Duodenal mucosa (tissue), 2 donors: ENCODE measurements around the gene CTCFL.

Experiments
- H3K27ac ChIP-seq: one replicate; pipeline ENCODE4 v1.7.0; 2013; ENCODE audit warnings: low read depth, low read length
- H3K27me3 ChIP-seq, 2 donors: one replicate each; pipeline ENCODE4 v1.7.0; 2013; ENCODE audit warnings: low read length in 2 of 2, control low read depth in 1 of 2; ENCODE audit not compliant: insufficient read depth in 2 of 2, control insufficient read depth in 1 of 2
- H3K36me3 ChIP-seq, 2 donors: one replicate each; pipeline ENCODE4 v1.7.0; 2013; ENCODE audit warnings: low read length in 2 of 2, control low read depth in 1 of 2; ENCODE audit not compliant: insufficient read depth in 2 of 2, control insufficient read depth in 1 of 2
- H3K4me1 ChIP-seq, 2 donors: one replicate each; pipeline ENCODE4 v1.7.0; 2013; ENCODE audit warnings: low read length in 2 of 2, control low read depth in 1 of 2; ENCODE audit not compliant: insufficient read depth in 2 of 2, control insufficient read depth in 1 of 2
- H3K4me3 ChIP-seq, 2 donors: one replicate each; pipeline ENCODE4 v1.7.0; 2013; ENCODE audit warnings: low read length in 2 of 2, low read depth in 1 of 2
- H3K9ac ChIP-seq, 2 donors: one replicate each; pipeline ENCODE4 v1.7.0; 2013; ENCODE audit warnings: low read length in 2 of 2, low read depth in 1 of 2
- H3K9me3 ChIP-seq, 2 donors: one replicate each; pipeline ENCODE4 v1.7.0; 2013; ENCODE audit warnings: low read length in 2 of 2, control low read depth in 1 of 2; ENCODE audit not compliant: control insufficient read depth in 1 of 2

Gene CTCFL

DNA sequence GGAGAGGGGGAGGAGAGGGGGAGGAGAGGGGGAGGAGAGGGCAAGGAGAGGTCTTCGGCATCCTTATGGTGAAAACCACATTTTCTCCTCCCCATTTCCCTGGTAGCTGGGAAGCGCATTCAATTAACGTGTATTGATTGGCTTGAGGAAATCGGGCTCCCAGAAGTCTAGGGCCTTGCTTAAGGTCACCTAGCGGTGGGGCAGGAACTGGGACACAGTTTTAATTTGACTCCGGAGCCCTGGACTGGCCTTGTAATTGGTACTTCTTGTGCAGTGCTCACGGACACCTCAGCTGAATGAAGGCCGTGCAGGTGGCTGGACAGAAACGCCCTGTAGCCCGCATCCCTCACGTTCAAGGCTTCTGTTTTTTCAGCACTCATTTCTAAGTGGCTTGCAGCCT, 42.8 kb downstream of the CTCFL start:
- H3K27ac ChIP-seq, result no peak overlapping the region

GRCh38 chr20:57481281-57481711, 43.6 kb downstream of the CTCFL start:
- Histone ChIP-seq H3K27me3 (peaks cover 0 to 8% of the 10 kb centered on the region in 2 donors), H3K36me3 (no peaks in the 10 kb centered on the region), H3K4me1 (peaks cover 0 to 3% of the 10 kb centered on the region in 2 donors), H3K9me3 (no peaks in the 10 kb centered on the region), H3K27ac (no peak overlapping the region), H3K4me3 (no peak overlapping the region), H3K9ac (no peak overlapping the region)

More for the DNA sequence above, 42.8 kb downstream of the CTCFL start:
- H3K9ac ChIP-seq, result no peak overlapping the region
- H3K9me3 ChIP-seq, result no peaks in the 10 kb centered on the region
- H3K4me1 ChIP-seq, result peaks cover 0 to 3% of the 10 kb centered on the region in 2 donors
- peaks cover 0 to 8% of the 10 kb centered on the region in 2 donors for H3K27me3 ChIP-seq
- no peaks in the 10 kb centered on the region for H3K36me3 ChIP-seq
- H3K4me3 ChIP-seq, result no peak overlapping the region

DNA sequence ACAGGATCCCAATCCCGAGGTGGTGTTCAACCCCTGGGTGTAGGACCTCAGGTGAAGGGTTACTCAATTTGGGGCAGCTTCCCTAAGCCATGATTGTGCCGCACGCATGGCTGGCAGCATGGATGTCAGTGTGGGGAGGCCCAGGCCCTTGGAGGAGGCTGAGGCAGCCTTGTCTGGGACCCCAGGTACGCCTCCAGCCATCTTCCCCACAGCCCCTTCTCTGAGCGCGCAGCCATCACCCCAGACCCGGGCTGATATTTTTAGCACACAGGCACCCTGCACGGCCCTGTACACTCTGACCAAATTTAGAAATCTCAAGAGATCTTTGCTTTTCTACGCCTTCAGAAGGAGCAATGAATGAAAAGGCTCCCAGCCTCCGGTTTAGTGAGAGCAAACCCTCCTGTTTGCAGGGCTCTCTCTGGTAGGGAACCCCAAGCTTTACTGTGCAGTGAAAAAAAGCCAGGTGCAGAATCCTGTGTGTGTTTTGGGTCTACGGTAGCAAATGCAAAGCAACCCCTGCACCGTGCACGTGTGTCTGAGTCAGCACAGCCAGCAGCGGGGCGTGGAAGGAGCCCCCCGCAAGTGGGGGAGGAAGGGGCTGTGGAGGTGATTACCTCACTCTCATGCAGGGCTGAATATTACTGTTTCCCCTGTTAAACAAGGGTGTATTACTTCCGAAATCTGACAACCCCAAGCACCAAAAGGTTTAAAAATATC, 44.3 kb downstream of the CTCFL start:
- H3K4me1 ChIP-seq, result peaks cover 0 to 3% of the 10 kb centered on the region in 2 donors
- H3K27ac ChIP-seq, result no peak overlapping the region
- no peaks in the 10 kb centered on the region for H3K9me3 ChIP-seq
- H3K9ac ChIP-seq, result no peak overlapping the region
- no peaks in the 10 kb centered on the region for H3K36me3 ChIP-seq
- peaks cover 0 to 8% of the 10 kb centered on the region in 2 donors for H3K27me3 ChIP-seq
- no peak overlapping the region for H3K4me3 ChIP-seq

DNA sequence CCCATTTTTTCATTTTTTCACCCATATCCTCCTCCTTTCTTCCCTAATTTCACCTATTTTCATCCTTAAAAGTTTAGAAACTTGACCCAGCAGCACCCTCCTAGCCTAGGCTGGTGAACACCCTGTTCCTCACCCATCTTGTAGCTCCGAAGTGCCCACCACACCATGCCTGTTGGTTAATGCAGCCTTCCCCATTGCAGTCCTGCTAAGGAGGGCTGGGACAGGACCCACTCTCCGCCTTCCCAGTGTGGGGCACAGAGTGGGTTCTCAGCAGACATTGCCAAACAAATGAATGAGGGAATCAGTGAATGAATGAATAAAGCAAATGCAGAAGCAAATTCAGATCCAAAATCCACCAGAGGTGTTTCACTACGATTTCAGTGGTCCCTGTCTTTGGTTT, 45.7 kb downstream of the CTCFL start:
- Histone ChIP-seq H3K4me1 (peaks cover 0 to 3% of the 10 kb centered on the region in 2 donors), H3K27ac (no peak overlapping the region)

GRCh38 chr20:57478176-57478575, 46.8 kb downstream of the CTCFL start:
- H3K27ac ChIP-seq, result no peak overlapping the region
- peaks cover 0 to 4% of the 10 kb centered on the region in 2 donors for H3K4me1 ChIP-seq
- H3K36me3 ChIP-seq, result no peaks in the 10 kb centered on the region
- H3K4me3 ChIP-seq, result no peak overlapping the region
- H3K9ac ChIP-seq, result no peak overlapping the region
- H3K9me3 ChIP-seq, result no peaks in the 10 kb centered on the region
- H3K27me3 ChIP-seq, result peaks cover 0 to 8% of the 10 kb centered on the region in 2 donors

More for the DNA sequence above, 45.7 kb downstream of the CTCFL start:
- Histone ChIP-seq H3K36me3 (no peaks in the 10 kb centered on the region), H3K27me3 (peaks cover 0 to 8% of the 10 kb centered on the region in 2 donors), H3K4me3 (no peak overlapping the region), H3K9ac (no peak overlapping the region), H3K9me3 (no peaks in the 10 kb centered on the region)

DNA sequence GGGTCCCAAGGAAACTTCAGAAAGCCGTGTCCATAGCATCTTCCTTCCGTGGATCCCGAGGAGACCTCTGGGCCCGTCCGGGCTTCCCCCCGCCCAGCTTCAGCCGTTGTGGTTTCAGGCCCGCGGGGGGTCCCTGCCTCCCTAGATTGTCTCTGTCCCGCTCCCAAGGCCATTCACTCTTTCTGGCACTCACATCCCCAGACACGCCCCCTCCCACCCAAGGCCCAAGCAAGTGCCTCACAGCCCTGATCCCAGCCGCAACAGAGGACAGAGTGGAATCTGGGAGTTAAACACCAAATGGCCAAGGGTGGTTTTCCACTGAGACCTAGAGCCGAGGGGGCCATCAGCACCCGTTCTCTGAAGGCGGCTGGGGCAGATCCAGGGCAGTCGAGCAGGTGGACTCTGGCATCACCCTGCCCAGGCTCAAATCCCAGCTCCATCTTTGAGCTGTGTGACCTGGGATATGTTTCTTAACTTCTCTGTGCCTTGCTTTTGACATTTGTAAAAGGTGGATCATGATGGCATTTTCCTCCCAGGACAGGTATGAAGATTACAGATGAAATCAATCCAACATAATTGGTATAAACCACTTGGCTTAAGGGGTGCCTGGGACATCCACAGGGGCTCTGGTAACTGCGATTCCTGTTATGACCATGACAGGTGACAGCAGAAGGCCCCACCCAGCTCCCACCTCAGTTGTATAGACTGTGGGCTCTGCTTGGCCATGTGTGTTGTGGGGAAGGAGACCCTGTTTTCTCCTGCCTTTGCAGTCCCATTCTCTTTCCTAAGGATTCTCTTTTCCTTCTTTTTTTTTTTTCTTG, 48.1 kb downstream of the CTCFL start:
- peaks cover 0 to 7% of the 10 kb centered on the region in 2 donors for H3K4me1 ChIP-seq
- no peaks in the 10 kb centered on the region for H3K36me3 ChIP-seq
- H3K9me3 ChIP-seq, result no peaks in the 10 kb centered on the region
- H3K4me3 ChIP-seq, result no peak overlapping the region
- H3K9ac ChIP-seq, result no peak overlapping the region
- peaks cover 0 to 8% of the 10 kb centered on the region in 2 donors for H3K27me3 ChIP-seq
- no peak overlapping the region for H3K27ac ChIP-seq

DNA sequence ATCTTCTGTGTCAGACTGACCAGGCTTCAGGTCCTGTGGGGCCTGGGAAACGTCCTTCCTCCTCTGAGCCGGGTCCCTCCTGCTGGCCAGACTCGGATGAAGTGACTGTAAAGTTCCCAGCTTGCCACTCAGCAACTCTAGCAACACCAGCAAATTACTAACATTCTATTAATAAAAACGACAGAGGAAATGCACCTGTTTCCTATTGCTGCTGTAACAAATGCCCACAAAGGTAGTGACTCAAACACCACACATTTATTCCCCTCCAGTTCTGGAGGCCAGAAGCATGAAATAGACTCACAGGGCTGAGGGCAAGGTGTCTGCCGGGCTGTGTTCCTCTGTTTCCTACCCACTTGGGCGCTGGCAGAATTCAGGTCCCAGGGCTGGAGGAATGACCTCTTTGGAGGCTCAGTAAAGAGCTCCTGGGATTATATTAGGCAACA, 48.8 kb downstream of the CTCFL start:
- peaks cover 0 to 7% of the 10 kb centered on the region in 2 donors for H3K4me1 ChIP-seq
- H3K27ac ChIP-seq, result no peak overlapping the region
- H3K4me3 ChIP-seq, result no peak overlapping the region
- no peak overlapping the region for H3K9ac ChIP-seq
- peaks cover 0 to 8% of the 10 kb centered on the region in 2 donors for H3K27me3 ChIP-seq
- no peaks in the 10 kb centered on the region for H3K36me3 ChIP-seq
- H3K9me3 ChIP-seq, result no peaks in the 10 kb centered on the region

GRCh38 chr20:57475388-57476083, 49.4 kb downstream of the CTCFL start:
- H3K4me1 ChIP-seq, result peaks cover 0 to 7% of the 10 kb centered on the region in 2 donors
- peaks cover 0 to 8% of the 10 kb centered on the region in 2 donors for H3K27me3 ChIP-seq
- no peak overlapping the region for H3K4me3 ChIP-seq
- no peaks in the 10 kb centered on the region for H3K9me3 ChIP-seq
- no peaks in the 10 kb centered on the region for H3K36me3 ChIP-seq
- H3K9ac ChIP-seq, result no peak overlapping the region
- no peak overlapping the region for H3K27ac ChIP-seq

- H3K36me3 ChIP-seq, result no peaks in the 10 kb centered on the region
- no peak overlapping the region for H3K4me3 ChIP-seq
- H3K27ac ChIP-seq, result no peak overlapping the region
- H3K4me1 ChIP-seq, result peaks cover 0 to 4% of the 10 kb centered on the region in 2 donors
- no peaks in the 10 kb centered on the region for H3K9me3 ChIP-seq
- no peak overlapping the region for H3K9ac ChIP-seq
- H3K27me3 ChIP-seq, result peaks cover 0 to 8% of the 10 kb centered on the region in 2 donors
Measured at GRCh38 chr20:57474816-57475215, 50.1 kb downstream of the CTCFL start.
